SHP77 (cell line): Measurements from ENCODE around the gene AMIGO1.

Experiments
- DNase-seq, 2 experiments: peaks; one replicate each; lab custom pipeline; 2025; lab: John Stamatoyannopoulos, UW

Gene AMIGO1, protein sequence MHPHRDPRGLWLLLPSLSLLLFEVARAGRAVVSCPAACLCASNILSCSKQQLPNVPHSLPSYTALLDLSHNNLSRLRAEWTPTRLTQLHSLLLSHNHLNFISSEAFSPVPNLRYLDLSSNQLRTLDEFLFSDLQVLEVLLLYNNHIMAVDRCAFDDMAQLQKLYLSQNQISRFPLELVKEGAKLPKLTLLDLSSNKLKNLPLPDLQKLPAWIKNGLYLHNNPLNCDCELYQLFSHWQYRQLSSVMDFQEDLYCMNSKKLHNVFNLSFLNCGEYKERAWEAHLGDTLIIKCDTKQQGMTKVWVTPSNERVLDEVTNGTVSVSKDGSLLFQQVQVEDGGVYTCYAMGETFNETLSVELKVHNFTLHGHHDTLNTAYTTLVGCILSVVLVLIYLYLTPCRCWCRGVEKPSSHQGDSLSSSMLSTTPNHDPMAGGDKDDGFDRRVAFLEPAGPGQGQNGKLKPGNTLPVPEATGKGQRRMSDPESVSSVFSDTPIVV

DNA sequence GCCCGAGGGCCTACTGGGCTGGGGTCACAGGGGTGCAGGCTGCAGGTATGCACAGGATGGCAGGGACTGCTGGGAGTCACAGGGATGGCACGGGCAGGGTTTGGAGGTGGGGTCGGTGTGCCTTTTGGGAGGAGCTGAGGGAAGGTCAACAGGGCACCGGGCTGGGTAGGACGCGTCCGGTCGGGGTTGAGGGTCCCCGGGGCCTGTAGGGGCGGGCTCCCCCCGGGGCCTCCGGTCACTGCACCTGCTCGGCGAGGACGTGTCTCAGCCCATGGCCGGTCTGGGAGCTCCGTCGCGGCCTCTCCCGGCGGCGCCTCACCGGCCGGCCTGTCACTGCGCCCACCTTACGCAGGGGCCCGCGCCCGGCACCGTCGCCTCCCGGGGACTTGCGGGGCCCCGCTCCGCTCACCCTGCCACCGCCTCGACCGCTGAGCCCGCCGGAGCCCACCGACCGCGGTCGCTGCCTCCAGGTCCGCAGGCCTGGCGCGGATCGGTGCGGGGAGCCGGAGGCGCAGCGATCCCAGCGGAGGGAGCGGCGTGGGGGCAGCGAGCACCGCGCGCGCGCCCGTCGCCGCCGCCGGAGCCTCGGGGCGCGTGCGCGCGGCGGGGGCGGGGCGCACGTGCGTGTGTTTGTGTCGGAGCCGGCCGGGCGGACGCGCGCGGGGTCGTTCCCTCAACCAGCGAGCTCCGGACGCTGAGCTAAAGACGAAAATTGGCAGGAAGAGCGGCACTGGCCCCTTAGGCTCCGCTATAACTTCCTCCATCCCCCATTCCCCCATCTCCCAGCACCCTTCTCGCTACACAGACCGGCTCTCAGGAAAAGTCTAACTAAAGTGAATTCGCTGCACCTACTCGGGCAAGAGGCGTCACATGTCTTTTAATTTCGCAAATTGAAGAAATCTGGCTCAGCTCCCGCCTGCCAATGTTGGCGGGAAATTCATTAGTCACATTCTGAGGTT, at the start of gene AMIGO1:
AMIGO1 (minus strand) TSS at position 552 of the 959 bp plus-strand sequence. CDS start 815 bp downstream, outside the sequence.
- peak; percentile 26 to 59 for DNase-seq

DNA sequence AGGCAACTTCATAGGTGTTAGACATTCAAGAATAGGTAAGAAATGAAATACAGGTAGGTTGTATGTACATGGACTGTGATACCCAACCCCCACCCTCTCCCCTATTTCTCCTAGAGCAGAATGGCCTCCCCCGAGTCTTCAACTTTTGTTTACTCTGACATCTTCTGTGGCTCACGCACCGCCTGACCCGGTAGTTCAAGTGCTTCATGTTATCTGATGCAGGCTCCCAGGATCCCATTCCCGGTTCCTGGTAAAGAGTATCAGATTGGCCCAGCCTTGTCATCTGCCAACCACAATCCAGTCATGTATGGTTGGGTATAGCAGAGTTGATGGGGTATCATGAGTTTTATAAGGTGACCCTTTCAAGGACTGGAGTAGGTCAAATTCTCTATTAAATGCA, 48.0 kb upstream of the AMIGO1 start:
- DNase-seq: no peak

DNA sequence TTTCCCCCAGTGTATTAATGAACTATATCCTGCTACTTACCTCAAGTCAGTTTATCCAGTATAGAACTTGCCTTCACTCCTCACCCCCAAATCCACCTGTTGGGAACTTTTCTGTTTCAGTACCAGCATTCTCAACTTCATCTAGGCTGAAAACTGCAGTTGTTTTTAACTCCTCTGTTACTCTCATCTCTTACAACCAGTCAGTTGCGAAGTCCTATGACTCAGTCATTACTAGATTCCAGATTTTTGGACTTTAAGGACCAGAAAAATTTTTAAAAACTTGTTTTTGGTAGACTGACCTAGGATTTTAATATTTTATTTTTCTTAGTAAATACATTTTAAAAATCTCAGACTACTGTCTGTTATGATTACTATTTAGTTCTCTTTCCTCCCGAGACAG, 47.0 kb upstream of the AMIGO1 start:
- DNase-seq: no peak

DNA sequence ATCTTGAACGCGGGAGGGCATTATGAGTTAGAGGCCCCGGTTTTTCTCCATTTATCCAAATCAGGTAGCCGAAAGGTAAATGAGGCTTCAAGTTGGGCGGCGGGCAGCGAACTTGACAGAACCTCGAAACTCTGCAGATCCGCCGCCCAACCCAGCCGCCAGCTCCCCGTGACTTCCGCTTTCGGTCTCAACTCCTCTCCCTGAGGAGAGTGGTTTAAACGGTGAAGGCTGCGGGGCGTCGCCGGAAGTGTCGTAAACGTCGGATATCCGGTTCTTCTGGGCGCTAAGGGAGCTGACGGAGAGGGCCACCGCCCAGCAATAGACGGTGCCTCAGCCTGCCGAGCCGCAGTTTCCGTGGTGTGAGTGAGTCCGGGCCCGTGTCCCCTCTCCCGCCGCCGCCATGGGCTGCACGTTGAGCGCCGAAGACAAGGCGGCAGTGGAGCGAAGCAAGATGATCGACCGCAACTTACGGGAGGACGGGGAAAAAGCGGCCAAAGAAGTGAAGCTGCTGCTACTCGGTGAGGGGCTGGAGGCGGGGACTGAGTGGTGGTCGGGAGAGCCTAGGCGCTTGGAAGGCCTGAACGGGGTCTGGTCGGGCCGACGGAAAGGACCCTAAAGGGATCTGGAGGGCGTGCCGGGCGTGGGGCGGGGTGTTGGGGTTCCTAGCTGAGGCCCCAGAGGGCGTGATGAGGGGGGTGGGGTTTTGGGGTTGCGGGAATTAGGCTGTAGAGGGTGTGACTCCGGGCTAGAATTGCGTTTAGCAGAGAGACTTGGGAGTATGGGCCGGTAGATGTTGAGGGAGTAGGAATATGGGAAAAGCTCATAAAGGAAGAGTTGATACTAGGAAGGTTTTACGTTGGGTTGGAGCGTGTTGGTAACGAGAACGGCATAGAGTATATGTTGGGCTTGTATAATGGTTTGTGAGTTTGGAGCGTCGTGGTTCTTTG, 39.1 kb upstream of the AMIGO1 start, which contains the start of gene GNAI3:
GNAI3 (plus strand) TSS at position 295 of the 947 bp plus-strand sequence; CDS start at position 401, 106 bp downstream.
- peak; percentile 93 for DNase-seq

DNA sequence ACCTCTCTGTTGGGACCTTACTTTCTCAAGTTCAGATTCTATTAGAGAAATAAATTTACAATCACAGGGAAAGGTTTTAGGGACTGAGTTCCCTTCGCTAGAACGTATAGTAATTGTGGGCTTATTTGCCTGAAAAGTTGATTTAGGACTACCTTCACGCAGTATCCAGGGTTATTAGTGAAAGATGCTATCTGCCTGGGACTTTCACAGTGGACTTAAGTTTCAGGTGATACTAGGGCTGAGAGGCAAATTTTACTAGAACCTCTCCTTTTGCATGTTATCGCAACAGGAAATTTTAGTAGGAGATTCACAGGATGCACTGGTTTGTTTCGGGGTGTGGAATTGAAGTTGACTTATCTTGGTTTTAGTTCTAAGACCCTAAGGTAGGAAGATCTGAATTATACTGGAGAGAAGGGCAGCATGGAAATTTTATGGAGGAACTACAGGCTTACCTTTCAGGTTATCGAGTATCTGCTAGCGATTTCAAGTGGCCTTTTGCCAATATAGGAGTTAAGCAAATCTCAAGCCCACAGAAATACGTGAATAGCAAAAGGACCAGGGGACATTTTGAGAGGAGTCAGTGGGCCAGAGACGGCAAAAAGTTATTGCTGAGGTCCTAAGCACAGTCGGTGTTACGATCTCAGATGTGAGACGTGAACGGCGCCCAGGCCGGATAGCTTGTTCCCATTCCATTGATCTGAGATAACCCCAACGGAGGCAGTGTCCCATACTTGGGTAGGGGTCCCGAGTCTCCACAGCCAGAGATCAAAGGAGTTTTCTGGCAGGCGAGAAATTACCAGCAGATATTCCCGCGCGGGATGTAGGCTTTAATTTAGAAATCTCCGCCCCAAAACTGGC, 38.2 kb upstream of the AMIGO1 start:
- DNase-seq: no peak

DNA sequence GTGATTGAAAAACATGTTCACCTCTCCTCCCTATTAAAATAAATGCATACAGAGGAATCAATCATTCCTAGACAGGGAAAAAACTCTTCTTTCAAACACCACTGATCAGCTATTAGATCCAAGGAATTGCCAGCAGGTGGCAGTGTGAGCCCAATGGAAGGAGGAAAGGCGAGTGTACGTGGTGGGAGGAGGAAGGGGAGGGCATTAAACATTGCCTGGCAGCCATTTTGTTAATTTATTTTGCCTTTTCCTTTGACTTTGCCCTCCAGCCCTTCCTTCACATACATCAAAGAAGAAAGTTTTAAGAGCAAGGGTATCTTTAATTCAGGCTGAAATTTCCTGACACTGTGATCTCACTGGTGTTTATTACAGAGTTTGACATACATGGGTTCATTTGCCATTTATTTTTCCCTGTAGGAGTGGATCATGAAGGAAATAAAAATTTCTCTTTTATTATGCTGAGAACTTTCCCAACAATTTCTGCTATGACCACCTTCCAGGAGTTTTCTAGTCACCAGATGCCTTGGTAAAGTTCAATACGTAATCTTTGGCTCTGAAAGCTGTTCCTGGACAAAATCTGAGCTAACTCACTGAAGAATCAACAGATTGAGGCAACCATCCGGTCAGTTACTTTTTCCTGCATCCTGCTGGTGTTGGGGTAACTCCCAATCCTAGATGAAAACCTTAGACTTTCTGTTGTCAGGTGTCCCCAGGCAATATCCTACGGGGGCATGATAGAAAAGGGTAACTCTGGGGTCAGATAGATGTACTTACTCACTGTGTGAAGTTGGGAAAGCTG, 37.0 kb upstream of the AMIGO1 start:
- peak; percentile 79 to 84 for DNase-seq

DNA sequence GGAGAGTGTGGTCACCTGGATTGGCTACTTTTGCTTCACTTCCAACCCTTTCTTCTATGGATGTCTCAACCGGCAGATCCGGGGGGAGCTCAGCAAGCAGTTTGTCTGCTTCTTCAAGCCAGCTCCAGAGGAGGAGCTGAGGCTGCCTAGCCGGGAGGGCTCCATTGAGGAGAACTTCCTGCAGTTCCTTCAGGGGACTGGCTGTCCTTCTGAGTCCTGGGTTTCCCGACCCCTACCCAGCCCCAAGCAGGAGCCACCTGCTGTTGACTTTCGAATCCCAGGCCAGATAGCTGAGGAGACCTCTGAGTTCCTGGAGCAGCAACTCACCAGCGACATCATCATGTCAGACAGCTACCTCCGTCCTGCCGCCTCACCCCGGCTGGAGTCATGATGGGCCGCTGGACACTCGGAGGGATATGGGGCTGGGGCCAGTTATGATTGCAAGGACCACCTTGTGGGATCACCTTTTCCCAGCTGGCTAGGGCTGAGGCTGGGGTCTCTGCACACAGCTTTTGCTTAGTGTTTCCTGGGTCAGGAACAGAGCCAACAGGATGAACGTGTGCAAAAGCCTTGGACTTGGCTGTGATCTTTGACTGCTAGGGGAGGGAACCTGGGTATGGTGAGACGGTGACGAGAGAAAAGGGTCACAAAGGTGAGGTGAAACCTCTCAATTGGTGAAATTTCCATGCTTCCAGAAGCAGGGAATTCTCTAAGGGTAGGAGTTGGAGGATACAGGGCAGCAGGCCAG, 34.6 kb upstream of the AMIGO1 start:
- no peak for DNase-seq

DNA sequence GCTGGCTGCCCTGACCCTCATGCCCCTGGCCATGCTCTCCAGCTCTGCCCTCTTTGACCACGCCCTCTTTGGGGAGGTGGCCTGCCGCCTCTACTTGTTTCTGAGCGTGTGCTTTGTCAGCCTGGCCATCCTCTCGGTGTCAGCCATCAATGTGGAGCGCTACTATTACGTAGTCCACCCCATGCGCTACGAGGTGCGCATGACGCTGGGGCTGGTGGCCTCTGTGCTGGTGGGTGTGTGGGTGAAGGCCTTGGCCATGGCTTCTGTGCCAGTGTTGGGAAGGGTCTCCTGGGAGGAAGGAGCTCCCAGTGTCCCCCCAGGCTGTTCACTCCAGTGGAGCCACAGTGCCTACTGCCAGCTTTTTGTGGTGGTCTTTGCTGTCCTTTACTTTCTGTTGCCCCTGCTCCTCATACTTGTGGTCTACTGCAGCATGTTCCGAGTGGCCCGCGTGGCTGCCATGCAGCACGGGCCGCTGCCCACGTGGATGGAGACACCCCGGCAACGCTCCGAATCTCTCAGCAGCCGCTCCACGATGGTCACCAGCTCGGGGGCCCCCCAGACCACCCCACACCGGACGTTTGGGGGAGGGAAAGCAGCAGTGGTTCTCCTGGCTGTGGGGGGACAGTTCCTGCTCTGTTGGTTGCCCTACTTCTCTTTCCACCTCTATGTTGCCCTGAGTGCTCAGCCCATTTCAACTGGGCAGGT, 33.9 kb upstream of the AMIGO1 start:
- DNase-seq: no peak

DNA sequence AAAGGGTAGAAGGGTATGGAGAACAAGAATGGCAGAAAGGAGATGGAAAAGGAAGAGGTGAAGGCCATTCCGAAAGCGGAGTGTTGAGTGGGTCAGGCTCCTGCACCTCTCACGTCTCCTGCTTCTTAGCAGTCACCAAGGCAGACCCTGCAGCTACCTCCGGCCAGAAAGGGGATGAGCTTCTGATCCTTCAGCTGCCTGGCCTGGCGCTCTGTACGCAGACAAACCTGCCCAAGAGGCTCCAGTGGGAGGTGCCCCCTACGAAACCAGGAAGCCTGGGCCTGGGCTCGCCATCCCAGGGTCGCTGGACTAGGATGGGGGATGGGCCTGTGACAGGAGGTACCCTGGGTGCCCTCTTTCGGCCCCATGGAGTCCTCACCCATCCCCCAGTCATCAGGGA, 33.1 kb upstream of the AMIGO1 start:
- DNase-seq: no peak

DNA sequence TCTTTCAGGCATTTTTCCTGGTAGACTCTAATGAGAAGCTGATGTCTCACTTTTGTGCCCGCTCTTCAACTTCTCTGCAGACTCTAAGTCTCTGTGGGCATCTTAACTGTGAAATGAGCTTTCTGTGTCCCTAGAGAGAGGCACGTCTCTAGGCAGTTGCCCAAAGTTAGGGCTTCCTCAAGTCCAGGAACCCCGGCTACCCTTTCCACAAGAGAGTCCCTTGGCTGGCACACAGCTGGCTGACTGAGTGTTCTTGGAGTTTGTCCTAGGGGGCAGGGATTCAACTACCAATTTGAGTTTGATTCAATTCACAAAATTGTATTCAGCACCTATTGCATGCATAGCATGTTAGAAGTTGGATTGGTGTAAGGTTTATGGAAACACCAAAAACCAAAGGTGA, 31.6 kb upstream of the AMIGO1 start:
- no peak for DNase-seq

DNA sequence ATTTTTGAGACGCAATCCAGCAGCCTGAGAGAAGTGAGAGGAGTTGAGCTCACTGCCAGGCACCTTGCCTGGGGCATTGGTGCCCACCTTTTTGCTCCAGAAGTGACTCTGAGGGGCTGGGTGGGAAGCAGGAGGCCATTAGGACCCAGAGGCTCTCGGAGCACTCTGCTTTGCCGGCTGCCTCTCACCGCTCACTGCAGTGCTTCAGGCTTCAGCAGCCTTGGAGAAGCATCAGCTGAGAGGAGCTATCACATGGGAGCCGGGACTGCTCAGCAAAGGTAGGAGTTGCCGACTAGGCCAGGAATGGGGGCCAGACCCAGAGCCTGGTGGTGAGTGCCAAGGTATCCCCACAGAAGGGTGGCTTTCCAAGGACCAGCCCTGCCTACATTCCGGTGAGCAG, 30.1 kb upstream of the AMIGO1 start, which contains the start of gene GPR61:
GPR61 (plus strand) TSS at position 197 of the 400 bp plus-strand sequence. CDS start 3,151 bp downstream, outside the sequence.
- no peak for DNase-seq

DNA sequence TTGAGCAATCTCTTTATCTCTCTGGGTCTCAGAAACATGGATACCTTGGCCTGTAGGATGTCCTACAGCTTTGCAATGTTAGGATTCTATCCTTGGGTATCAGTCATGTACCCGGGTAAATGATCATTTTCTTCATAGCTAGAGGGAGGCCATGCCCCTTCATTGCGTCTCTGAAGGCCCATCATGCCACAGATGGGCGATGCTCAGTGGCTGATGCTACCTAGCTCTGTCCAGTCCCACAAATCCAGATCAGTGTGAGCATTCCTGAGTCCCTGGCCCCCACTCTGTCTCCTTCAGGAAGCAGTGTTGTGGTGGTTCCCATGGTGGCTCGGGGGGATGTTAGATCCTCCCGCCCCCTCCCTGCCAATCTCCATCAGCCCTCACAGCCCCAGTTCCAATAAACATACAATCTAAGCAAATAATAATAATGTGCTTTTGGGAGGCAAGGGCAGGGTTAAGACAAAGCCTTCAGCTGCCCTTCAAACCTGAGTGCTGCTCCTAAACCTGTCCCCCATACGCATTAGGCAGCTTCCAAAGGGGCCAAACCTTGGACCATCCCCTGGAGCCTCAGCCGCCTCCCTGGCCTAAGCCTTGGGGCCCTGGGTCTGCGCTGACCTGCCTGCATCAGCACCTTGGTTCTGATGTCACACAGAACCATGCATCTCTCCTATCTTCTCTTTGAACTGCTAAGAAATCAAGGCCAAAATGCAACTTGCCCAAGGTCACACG, 29.5 kb upstream of the AMIGO1 start:
- DNase-seq: no peak

DNA sequence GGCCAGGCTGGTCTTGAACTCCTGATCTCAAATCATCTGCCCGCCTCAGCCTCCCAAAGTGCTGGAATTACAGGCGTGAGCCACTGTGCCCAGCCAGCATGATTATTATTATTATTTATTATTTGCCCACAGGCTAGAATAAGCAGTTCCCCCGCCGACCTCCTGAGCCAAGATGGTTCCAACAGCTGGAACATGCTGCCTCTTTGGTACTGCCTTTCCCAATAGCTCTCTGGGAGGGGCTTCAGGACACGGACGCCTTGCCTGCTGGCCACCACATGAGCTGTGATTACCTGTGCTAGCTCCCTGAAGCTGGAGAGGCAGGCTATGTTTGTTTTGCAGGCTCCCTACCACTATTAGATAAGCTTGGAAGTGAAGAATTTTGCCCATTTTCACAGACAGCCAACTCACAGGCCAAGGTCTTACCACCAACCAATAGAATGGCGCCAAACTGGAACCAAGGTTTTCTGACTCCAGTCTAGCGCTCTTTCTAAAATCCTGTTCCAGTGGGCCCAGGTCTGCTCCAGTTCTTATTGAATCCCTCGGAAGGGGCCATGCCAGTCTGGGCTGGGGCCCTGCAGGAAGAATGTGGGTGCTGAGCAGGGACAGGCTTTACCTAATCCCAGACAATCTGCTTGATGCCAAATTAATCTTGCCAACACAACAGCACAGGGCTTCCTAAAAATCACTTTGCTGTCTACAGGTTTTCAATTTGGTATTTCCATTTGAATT, 28.1 kb upstream of the AMIGO1 start:
- no peak for DNase-seq

DNA sequence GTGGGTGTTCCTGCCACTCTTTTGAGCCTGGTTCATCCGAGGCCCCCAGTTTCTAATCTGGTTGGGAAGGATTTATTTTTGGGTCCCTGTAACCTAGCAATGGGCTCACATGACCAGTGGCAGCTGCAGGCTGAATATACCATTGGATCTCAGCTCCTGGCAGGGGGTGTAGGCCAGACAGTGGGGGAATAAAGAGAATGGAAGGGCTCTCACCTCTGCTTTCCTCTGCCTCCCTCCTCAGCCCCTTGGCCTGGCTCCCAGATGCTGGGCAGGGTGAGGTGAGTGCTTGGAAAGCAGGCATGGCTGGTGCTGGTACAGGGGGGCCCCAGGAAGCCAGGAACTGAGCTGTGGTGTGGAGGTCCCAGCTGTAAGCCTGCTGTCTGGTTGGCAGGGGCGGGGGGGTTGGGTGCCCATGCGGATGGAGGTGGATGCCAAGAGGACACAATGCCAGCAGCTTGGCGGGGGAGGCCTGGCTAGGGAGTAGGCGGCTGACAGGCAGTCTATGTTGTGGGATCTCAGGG, 26.5 kb upstream of the AMIGO1 start:
- no peak for DNase-seq

DNA sequence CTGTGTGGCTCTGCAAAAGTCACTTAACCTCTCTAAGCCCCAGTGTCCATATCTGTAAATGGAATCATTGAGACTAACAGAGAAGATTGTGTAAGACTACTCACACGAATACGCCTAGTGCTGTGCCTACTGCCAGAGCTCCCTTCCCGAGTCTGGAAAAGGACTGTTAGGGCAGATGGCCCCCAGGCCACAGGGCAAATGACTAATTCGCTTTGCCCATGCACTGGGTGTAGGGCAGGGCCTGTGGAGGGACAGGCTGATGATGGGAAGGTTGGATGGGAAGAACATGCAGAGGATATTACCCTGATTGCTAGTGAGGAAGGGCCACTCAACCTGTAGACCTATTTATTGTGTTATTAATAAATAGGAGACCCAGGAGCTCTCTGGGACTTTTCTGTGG, 26.0 kb upstream of the AMIGO1 start:
- DNase-seq: no peak

DNA sequence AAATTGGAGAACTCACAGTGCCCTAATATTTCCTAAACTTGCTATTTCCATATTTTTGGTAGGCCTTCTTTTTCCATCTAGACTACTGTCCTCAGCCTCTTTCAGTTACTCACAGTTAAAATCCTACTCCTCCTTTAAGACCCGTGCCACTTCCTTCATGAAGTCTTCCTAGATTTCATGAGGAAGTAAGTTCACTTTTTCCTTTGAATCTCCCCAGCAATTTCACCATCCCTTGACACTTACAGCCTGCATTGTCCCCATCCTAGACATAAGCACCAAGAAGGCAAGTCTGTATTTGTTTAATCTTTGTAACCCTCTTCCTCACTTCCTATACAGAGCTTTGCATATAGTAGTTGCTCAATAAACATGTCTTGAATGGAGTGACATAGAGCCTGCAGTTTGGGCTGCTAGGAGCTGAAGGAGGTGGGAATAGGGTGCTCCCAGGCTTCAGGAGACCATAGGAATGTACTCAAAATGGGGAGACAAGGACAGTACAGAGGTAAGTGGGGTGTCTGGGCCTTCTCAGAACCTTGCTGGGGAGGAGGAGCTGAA, 24.9 kb upstream of the AMIGO1 start:
- no peak for DNase-seq
